GM10248 (cell line): ENCODE data around the gene SLC34A1.
"Not testable (repeated sequence)": the region's sequence is repeated elsewhere in the genome, so short reads cannot be mapped to it uniquely, and the experiment has no call there.

ENCODE experiments used
- CTCF ChIA-PET: fragments of 300-600 bp; sonication (Branson Sonifier 250); formaldehyde crosslinking; extraction: SDS; loops from one replicate; lab custom pipeline; 2021; ENCODE audit warnings: antibody characterized with exemption; lab: Yijun Ruan, JAX
- POLR2A ChIA-PET: fragments of 350-650 bp; sonication (Branson Sonifier 250); formaldehyde crosslinking; extraction: SDS; loops from one replicate; lab custom pipeline; 2020; ENCODE audit warnings: antibody characterized with exemption; lab: Yijun Ruan, JAX
- DNase-seq: peaks from one replicate; pipeline ENCODE4 v3.0.0; 2012; ENCODE audit errors: extremely low spot score
- TF ChIP-seq, protein P1 (sequence below): IDR thresholded peaks from 2 replicates; pipeline ENCODE4 v1.5.1; 2012; ENCODE audit warnings: mild to moderate bottlenecking, low read depth; ENCODE audit errors: extremely low read depth, missing control alignments, control extremely low read depth

SLC34A1 gene

DNA sequence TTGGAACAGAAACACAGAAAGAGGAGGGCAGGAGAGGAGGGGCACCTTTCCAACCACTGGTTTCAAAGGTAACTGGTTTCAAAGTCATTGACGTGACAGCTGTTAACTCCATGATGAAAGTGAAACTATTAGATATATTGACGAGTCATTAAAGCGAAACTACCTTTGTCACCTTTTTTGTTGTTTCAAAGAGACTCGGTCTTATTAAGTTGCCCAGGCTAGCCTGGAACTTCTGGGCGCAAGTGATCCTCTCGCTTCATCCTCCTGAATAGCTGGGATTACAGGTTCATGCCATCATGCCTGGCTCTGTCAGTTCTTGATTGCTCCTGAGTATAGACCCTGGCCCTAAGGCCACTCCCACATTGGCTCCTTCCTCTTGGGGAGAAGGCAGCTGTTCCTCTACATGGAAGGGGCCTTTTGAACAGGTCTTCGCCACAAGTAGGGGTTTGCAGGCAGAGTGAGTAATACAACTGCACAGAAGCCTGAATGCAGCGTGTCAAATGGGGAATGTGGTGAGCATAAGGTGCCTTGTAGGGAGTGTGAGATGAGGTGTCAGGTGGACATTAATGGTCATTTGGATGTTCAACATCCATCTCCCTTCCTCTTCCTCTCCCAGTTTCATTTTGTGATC, 28.5 kb downstream of the SLC34A1 start:
- no peak for DNase-seq
- ChIA-PET POLR2A (no interaction called here), CTCF (interaction anchor here (0.8 to 23.4 kb wide), 6 partner anchors 7 to 45 kb away, joined by 3 to 549 read pairs (median 17); partner anchors contain the start of genes F12 and PRR7)
- TF ChIP-seq, protein P1, sequence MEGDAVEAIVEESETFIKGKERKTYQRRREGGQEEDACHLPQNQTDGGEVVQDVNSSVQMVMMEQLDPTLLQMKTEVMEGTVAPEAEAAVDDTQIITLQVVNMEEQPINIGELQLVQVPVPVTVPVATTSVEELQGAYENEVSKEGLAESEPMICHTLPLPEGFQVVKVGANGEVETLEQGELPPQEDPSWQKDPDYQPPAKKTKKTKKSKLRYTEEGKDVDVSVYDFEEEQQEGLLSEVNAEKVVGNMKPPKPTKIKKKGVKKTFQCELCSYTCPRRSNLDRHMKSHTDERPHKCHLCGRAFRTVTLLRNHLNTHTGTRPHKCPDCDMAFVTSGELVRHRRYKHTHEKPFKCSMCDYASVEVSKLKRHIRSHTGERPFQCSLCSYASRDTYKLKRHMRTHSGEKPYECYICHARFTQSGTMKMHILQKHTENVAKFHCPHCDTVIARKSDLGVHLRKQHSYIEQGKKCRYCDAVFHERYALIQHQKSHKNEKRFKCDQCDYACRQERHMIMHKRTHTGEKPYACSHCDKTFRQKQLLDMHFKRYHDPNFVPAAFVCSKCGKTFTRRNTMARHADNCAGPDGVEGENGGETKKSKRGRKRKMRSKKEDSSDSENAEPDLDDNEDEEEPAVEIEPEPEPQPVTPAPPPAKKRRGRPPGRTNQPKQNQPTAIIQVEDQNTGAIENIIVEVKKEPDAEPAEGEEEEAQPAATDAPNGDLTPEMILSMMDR = no peak

DNA sequence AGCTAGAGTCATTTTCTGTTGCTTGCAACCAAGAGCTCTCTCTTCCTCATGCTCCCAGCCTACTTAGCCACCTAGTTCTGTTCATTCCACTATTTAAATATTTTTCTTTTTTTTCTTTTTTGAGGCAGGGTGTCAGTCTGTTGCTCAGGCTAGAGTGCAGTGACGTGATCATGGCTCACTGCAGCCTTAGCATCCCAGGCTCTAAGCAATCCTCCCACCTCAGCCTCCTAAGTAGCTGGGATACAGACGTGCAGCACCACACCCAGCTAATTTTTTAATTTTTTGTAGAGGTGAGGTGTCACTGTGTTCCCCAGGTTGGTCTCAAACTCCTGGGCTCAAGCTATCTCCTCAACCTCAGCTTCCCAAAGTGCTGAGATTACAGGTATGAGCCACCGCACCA, 30.2 kb downstream of the SLC34A1 start:
- TF ChIP-seq, protein P1 = no peak
- ChIA-PET POLR2A (no interaction called here), CTCF (interaction anchor here (1.0 to 23.4 kb wide), 9 partner anchors 9 to 45 kb away, joined by 3 to 549 read pairs (median 6); partner anchors contain the start of genes F12 and PRR7)
- DNase-seq = no peak

DNA sequence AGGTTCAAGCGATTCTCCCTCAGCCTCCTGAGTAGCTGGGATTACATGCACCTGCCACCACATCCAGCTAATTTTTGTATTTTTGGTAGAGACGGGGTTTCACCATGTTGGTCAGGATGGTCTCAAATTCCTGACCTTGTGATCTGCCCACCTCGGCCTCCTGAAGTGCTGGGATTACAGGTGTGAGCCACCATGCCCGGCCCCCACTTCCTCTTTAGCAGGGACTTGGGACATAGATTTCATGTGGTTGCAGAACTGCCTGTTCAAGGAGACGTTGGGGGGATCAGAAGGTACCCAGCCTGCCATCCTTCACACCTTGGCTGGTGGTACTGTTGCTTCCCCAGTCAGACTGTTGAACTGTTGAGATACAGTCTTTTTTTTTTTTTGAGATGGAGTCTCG, 32.8 kb downstream of the SLC34A1 start:
- DNase-seq = not testable (repeated sequence)
- POLR2A ChIA-PET = interaction anchor here (0.6 kb wide), 1 partner anchor 436 kb away, joined by 3 read pairs; no protein-coding TSS in a partner anchor
- CTCF ChIA-PET = interaction anchor here (0.7 to 23.4 kb wide), 8 partner anchors 11 to 48 kb away, joined by 3 to 549 read pairs (median 3); partner anchors contain the start of genes F12 and PRR7

DNA sequence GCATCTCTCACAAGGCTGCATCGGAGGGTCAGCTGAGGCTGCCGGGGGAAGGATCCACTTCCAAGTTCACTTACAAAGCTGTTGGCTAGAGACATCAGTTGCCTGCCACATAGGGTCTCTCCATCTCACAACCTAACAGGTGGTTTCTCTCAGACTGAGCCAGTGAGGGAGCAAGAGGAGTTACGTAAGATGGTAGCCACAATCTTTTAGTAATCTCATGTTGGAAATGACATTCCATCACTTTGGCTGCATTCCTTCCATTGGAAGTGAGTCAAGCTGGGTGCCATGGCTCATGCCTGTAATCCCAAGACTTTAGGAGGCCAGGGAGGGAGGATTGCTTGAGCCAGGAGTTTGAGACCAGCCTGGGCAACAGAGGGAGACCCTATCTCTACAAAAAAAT, 34.8 kb downstream of the SLC34A1 start:
- DNase-seq = no peak
- POLR2A ChIA-PET = no interaction called here
- TF ChIP-seq, protein P1 = no peak
- CTCF ChIA-PET = interaction anchor here (0.8 to 23.4 kb wide), 3 partner anchors 13 to 36 kb away, joined by 3 to 347 read pairs (median 3); partner anchors contain the start of gene F12

DNA sequence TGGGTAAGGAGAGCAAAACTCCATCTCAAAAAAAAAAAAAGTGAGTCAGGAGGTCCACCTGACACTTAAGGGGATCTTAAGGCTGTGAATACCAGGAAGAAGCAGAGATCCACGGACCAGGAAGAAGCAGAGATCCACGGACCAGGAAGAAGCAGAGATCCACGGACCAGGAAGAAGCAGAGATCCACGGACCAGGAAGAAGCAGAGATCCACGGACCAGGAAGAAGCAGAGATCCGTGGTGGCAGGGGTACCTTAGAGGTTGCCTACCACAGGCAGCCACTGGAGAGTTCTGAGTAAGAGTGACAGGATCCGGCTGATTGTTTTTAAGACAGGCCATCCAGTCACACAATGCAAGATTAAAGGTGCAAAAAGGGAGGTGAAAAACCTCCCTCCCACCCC, 36.2 kb downstream of the SLC34A1 start:
- POLR2A ChIA-PET, DNase-seq: not testable (repeated sequence)
- CTCF ChIA-PET = interaction anchor here (1.4 to 23.4 kb wide), 3 partner anchors 15 to 59 kb away, joined by 3 to 347 read pairs (median 23); partner anchors contain the start of gene F12

DNA sequence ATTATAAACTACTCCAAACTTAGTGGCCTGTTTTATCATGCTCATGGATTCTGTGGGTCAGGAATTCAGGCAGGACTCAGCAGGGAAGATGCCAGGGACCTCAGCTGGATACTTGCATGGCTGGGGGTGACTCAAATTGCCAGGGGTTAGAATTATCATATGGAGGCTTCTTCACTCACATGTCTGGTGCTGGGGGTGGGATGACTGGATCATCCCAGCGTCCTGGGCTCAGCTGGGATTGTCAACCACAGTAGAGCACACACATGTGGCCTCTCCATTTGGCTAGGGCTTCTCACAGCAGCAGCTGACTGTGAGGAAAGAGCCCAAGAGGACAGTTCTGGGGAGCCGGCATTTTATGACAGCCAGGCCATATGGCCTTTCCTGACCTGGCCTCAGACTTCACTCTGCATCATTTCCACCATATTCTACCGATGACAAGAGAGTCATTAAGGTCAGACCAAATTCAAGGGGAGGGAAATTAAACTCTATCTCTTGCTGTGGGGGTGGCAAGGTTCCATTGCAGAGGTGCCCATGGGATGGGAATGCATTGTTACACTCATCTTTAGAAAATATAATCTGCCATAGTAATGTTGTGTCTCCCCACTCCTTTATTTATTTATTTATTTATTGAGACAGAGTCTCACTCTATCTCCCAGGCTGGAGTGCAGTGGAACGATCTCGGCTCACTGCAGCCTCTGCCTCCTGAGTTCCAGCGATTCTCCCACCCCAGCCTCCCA, 37.0 kb downstream of the SLC34A1 start:
- no peak for DNase-seq
- ChIA-PET CTCF (interaction anchor here (1.4 to 23.4 kb wide), 4 partner anchors 15 to 79 kb away, joined by 3 to 347 read pairs (median 14); partner anchors contain the start of gene F12), POLR2A (no interaction called here)
- TF ChIP-seq, protein P1 = no peak

DNA sequence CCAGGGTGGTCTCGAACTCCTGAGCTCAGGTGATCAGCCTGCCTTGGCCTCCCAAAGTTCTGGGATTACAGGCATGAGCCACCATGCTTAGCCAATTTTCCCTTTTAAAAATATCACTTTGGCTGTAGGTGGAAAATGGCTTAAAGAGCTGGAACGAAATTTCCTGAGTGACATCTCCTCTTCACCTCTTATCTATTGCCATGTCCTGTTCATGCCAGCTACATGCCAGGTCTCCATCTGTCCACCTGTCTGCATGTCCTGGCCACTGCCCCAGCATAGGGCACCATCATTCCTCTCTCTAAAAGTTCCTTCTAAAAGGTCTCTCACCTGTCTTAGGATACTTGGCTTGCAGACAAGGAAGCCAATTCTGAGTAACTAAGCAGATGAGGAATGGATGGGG, 39.4 kb downstream of the SLC34A1 start:
- POLR2A ChIA-PET = interaction anchor here (1.0 kb wide), 1 partner anchor 20 kb away, joined by 4 read pairs; no protein-coding TSS in a partner anchor
- DNase-seq = no peak
- CTCF ChIA-PET = interaction anchor here (0.7 to 23.4 kb wide), 8 partner anchors 9 to 78 kb away, joined by 3 to 347 read pairs (median 4); partner anchors contain the start of gene F12
- TF ChIP-seq, protein P1 = no peak
